GM23338 (cell line): ENCODE data around the gene ARSD. TPM values are rescaled to one million over a fixed set of nuclear protein-coding genes. Genes with fewer than 3 reads are reported as not detected.

ENCODE experiments used
- ATAC-seq: fragments of 200-7000 bp; cut with Tn5 transposase; 3 replicates; pipeline ENCODE4 v1.9.1; 2020
- DNase-seq: peaks from one replicate; pipeline ENCODE4 v3.0.0-alpha.2; 2015; ENCODE audit warnings: low spot score
- H2AFZ ChIP-seq: fragments of 200-600 bp; sonication (generic); 2 replicates; pipeline ENCODE4 v1.8.0; 2016; ENCODE audit warnings: antibody characterized with exemption, mild to moderate bottlenecking, moderate library complexity
- H3F3A ChIP-seq: fragments of 200-600 bp; sonication (generic); replicated peaks from 2 replicates; pipeline ENCODE4 v1.8.0; 2017; ENCODE audit warnings: antibody characterized with exemption, mixed run types, low read depth
- H3K27ac ChIP-seq: fragments of 200-600 bp; sonication (generic); 2 replicates; pipeline ENCODE4 v1.6.1; 2016; ENCODE audit warnings: low read depth
- H3K27me3 ChIP-seq: fragments of 200-600 bp; sonication (generic); 2 replicates; pipeline ENCODE4 v1.8.0; 2016; ENCODE audit warnings: mild to moderate bottlenecking, mixed run types, moderate library complexity; ENCODE audit not compliant: insufficient read depth
- H3K36me3 ChIP-seq: fragments of 200-600 bp; sonication (generic); 2 replicates; pipeline ENCODE4 v1.8.0; 2016; ENCODE audit warnings: mild to moderate bottlenecking; ENCODE audit not compliant: insufficient read depth
- H3K4me1 ChIP-seq: fragments of 200-600 bp; sonication (generic); 2 replicates; pipeline ENCODE4 v1.8.0; 2016; ENCODE audit warnings: mild to moderate bottlenecking, moderate library complexity; ENCODE audit not compliant: insufficient read depth
- H3K4me2 ChIP-seq: fragments of 200-600 bp; sonication (generic); 2 replicates; pipeline ENCODE4 v1.7.1; 2017; ENCODE audit warnings: mixed run types
- H3K4me3 ChIP-seq: fragments of 200-600 bp; sonication (generic); 2 replicates; pipeline ENCODE4 v1.6.1; 2016; ENCODE audit warnings: mixed run types
- H3K79me2 ChIP-seq: fragments of 200-600 bp; sonication (generic); replicated peaks from 2 replicates; pipeline ENCODE4 v1.8.0; 2017; ENCODE audit warnings: mild to moderate bottlenecking; ENCODE audit not compliant: insufficient read depth
- H3K9me2 ChIP-seq: fragments of 200-600 bp; sonication (generic); 2 replicates; pipeline ENCODE4 v1.8.0; 2017; ENCODE audit not compliant: insufficient read depth
- H4K20me1 ChIP-seq: fragments of 200-600 bp; sonication (generic); replicated peaks from 2 replicates; pipeline ENCODE4 v1.8.0; 2017; ENCODE audit warnings: mild to moderate bottlenecking; ENCODE audit not compliant: insufficient read depth
- H3K27ac Mint-ChIP-seq: 2 replicates; pipeline ENCODE4 v1.8.0; 2020; ENCODE audit warnings: inconsistent platforms, mild to moderate bottlenecking, moderate library complexity, mixed read lengths
- H3K27me3 Mint-ChIP-seq: 3 replicates; pipeline ENCODE4 v1.8.0; 2022; ENCODE audit warnings: low read depth, mild to moderate bottlenecking, moderate library complexity, mixed read lengths, inconsistent platforms; ENCODE audit not compliant: insufficient read depth, poor library complexity
- H3K36me3 Mint-ChIP-seq: 3 replicates; pipeline ENCODE4 v1.8.0; 2021; ENCODE audit warnings: low read depth, mild to moderate bottlenecking, inconsistent platforms, moderate library complexity, mixed read lengths
- H3K4me1 Mint-ChIP-seq: 3 replicates; pipeline ENCODE4 v1.8.0; 2020; ENCODE audit warnings: mild to moderate bottlenecking, inconsistent platforms, mixed read lengths
- H3K4me3 Mint-ChIP-seq: 3 replicates; pipeline ENCODE4 v1.8.0; 2021; ENCODE audit warnings: moderate library complexity, mild to moderate bottlenecking, inconsistent platforms, mixed read lengths
- H3K9me3 Mint-ChIP-seq: 3 replicates; pipeline ENCODE4 v1.8.0; 2020; ENCODE audit warnings: moderate library complexity, mild to moderate bottlenecking, inconsistent platforms, mixed read lengths
- CTCF ChIP-seq, 2 experiments: fragments of 200-600 bp in 1 of 2; sonication (generic) in 1 of 2; conservative IDR thresholded peaks; 2 replicates each; pipeline versions ENCODE4 v1.5.1 to v1.6.1; 2016 to 2017; ENCODE audit warnings: antibody characterized with exemption in 2 of 2, low read depth in 2 of 2, mild to moderate bottlenecking in 2 of 2, moderate library complexity in 1 of 2
- EZH2 ChIP-seq: fragments of 200-600 bp; sonication (generic); IDR thresholded peaks from one replicate; pipeline ENCODE4 v1.8.0; 2017; ENCODE audit warnings: antibody characterized with exemption, mild to moderate bottlenecking, low read depth; ENCODE audit not compliant: unreplicated experiment
- EZH2phosphoT487 ChIP-seq: fragments of 200-600 bp; sonication (generic); IDR thresholded peaks from one replicate; pipeline ENCODE4 v1.8.1; 2018; ENCODE audit warnings: antibody characterized with exemption; ENCODE audit not compliant: unreplicated experiment
- JUNB ChIP-seq: IDR thresholded peaks from one replicate; pipeline ENCODE4 v1.6.1; 2016; ENCODE audit warnings: antibody characterized with exemption; ENCODE audit not compliant: unreplicated experiment
- NANOG ChIP-seq: IDR thresholded peaks from 2 replicates; pipeline ENCODE4 v1.6.1; 2016; ENCODE audit warnings: antibody characterized with exemption, borderline replicate concordance
- REST ChIP-seq: IDR thresholded peaks from one replicate; pipeline ENCODE4 v1.6.1; 2018; ENCODE audit warnings: antibody characterized with exemption; ENCODE audit not compliant: unreplicated experiment
- STAT1 ChIP-seq: IDR thresholded peaks from one replicate; pipeline ENCODE4 v1.6.1; 2016; ENCODE audit warnings: antibody characterized with exemption; ENCODE audit not compliant: unreplicated experiment
- ZNF114 ChIP-seq: fragments of 250-450 bp; sonication (Bioruptor Pico); IDR thresholded peaks from 2 replicates; pipeline ENCODE4 v1.5.0; 2020; ENCODE audit warnings: mild to moderate bottlenecking, moderate library complexity
- ZNF331 ChIP-seq: fragments of 250-450 bp; sonication (Bioruptor Pico); IDR thresholded peaks from 2 replicates; pipeline ENCODE4 v1.5.0; 2020; ENCODE audit warnings: low read depth, mild to moderate bottlenecking, moderate library complexity
- polyA plus RNA-seq: library from polyadenylated mRNA; unstranded; fragments of >200 nt; fragmentation: Nextera tagmentation; extraction: Ambion mirVana; gene quantifications from 2 replicates; pipeline ENCODE4 v1.2.1, GENCODE V29; 2016
- total RNA-seq: library from RNA; depleted of rRNA; stranded (reverse); fragments of >200 nt; shearing (Covaris generic); gene quantifications from 2 replicates; pipeline ENCODE4 v1.2.3, GENCODE V29; 2014

Gene ARSD
- total and polyA plus RNA-seq, 2 experiments from 2014 or later = 1.3 to 1.7 TPM

- TF ChIP-seq NANOG = no peak
- no peak for TF ChIP-seq JUNB
- no peak for TF ChIP-seq EZH2
- TF ChIP-seq ZNF114 = no peak
- no peak for TF ChIP-seq ZNF331 (CRISPR knock-in tag)
- TF ChIP-seq STAT1 = no peak
- TF ChIP-seq REST = no peak
- TF ChIP-seq EZH2phosphoT487 = no peak
Measured at GRCh38 chrX:2958199-2958598, 29.1 kb upstream of the ARSD start (continued).

- Mint-ChIP-seq H3K27me3 (peaks cover 2% of the 10 kb centered on the region), H3K4me3 (no peak overlapping the region), H3K9me3 (no peaks in the 10 kb centered on the region), H3K36me3 (peaks cover 1% of the 10 kb centered on the region; the same call in 1 of the 3 replicates), H3K27ac (no peak overlapping the region), H3K4me1 (peaks cover 5% of the 10 kb centered on the region)
- no peak overlapping the region for H3K4me2 ChIP-seq
- H3K4me1 ChIP-seq = peaks cover 7% of the 10 kb centered on the region; the same call in 1 of the 2 replicates
- ATAC-seq (no peak), DNase-seq (no peak)
- H3K27ac ChIP-seq = no peak overlapping the region
- H3K79me2 ChIP-seq = no peaks in the 10 kb centered on the region
- H3K27me3 ChIP-seq = no peaks in the 10 kb centered on the region
- no peaks in the 10 kb centered on the region for H3F3A ChIP-seq
- no peaks in the 10 kb centered on the region for H3K36me3 ChIP-seq
- H4K20me1 ChIP-seq = no peaks in the 10 kb centered on the region
- no peak overlapping the region for H3K4me3 ChIP-seq
- no peak for TF ChIP-seq EZH2phosphoT487
- no peak for TF ChIP-seq ZNF114
- no peak for TF ChIP-seq CTCF (conservative IDR thresholded peaks at IDR 0.05; ENCODE audit: low read depth in 2 of 2)
- no peak for TF ChIP-seq JUNB
- TF ChIP-seq EZH2 = no peak
- TF ChIP-seq ZNF331 (CRISPR knock-in tag) = no peak
- TF ChIP-seq NANOG = no peak
- TF ChIP-seq REST = no peak
- H3K9me2 ChIP-seq = no peaks in the 10 kb centered on the region
- no peak overlapping the region for H2AFZ ChIP-seq
Measured at GRCh38 chrX:2955838-2956237, 26.7 kb upstream of the ARSD start.
